Astrocyte of the cerebellum (primary cell): ENCODE data around the gene AGBL1.
A peak's percentile ranks its signal among the peaks of the same experiment; 100 is the strongest.

Experiments
- DNase-seq: peaks from one replicate; pipeline ENCODE4 v3.0.0-alpha.2; 2011; ENCODE audit warnings: low read depth
- H3K4me3 ChIP-seq: 2 replicates; pipeline ENCODE4 v1.5.1; 2011; ENCODE audit warnings: mild to moderate bottlenecking, low read depth, low read length, moderate library complexity
- in situ Hi-C: cut with HindIII; loops from 2 replicates; pipeline ENCODE4 v1.10.0; 2017; ENCODE audit warnings: low sequenced_read_pairs
- TF ChIP-seq, protein P1 (sequence below): IDR thresholded peaks from 2 replicates; pipeline ENCODE4 v1.5.1; 2012; ENCODE audit warnings: low read length, low read depth, moderate library complexity, mild to moderate bottlenecking; ENCODE audit errors: missing control alignments

AGBL1 gene

DNA sequence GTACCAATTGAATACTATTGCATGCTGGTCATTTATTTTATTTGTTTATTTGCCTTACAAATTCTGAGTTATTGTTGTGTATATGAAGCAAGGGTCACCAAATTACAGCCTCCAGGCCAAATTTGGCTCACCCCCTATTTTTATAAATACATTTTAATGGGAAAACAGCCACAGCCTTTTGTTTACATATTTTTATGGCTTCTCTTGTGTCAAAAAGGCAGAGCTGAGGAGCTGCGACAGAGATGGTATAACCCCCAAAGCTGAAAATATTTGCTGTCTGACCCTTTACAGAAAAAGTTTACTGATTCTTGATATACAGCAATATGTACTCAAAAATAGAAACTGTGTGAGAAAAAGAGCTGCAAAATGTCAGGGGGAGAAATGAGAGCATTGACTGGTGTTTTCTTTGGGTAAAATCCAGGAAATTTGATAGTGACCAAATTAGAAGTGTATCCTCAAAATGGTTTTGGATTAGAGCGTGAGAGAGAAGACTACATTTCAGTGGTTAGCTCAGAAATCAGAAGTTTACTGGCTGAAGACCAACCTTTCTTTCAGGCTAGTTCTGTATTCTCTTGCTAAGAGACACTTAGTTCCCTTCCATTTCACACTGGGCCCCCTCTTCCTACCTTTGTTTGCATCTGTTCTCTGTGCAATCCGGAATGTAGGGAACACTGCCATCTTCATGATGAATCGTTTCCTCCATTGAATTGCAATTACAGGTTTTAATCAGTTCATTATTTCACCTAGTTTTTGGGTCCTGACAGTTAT is 757.8 kb downstream of the AGBL1 start:
- peak; percentile 43 for DNase-seq
- TF ChIP-seq, protein P1, sequence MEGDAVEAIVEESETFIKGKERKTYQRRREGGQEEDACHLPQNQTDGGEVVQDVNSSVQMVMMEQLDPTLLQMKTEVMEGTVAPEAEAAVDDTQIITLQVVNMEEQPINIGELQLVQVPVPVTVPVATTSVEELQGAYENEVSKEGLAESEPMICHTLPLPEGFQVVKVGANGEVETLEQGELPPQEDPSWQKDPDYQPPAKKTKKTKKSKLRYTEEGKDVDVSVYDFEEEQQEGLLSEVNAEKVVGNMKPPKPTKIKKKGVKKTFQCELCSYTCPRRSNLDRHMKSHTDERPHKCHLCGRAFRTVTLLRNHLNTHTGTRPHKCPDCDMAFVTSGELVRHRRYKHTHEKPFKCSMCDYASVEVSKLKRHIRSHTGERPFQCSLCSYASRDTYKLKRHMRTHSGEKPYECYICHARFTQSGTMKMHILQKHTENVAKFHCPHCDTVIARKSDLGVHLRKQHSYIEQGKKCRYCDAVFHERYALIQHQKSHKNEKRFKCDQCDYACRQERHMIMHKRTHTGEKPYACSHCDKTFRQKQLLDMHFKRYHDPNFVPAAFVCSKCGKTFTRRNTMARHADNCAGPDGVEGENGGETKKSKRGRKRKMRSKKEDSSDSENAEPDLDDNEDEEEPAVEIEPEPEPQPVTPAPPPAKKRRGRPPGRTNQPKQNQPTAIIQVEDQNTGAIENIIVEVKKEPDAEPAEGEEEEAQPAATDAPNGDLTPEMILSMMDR, result no peak
- no peak overlapping the region for H3K4me3 ChIP-seq
- in situ Hi-C loops, result no loop called here

DNA sequence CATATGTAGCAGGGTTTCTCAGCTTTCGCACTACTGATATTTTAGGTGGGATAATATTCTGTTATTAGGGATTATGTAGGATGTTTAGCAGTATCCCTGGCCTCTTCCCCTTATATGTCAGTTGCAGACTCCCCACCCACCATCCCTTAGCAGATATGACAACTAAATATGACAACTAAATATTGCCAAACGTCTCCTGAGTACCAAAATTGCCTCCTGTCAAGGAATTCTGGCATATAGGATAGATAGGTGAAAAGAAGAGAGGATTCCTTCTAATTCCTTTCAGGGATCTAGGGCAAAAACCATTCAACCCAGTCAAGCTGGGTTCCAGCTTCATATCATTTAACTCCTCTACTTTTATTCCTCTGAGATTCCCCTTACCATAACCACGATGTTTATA is 759.8 kb downstream of the AGBL1 start:
- in situ Hi-C loops, result no loop called here
- TF ChIP-seq, protein P1, result no peak
- no peak overlapping the region for H3K4me3 ChIP-seq
- DNase-seq, result no peak

DNA sequence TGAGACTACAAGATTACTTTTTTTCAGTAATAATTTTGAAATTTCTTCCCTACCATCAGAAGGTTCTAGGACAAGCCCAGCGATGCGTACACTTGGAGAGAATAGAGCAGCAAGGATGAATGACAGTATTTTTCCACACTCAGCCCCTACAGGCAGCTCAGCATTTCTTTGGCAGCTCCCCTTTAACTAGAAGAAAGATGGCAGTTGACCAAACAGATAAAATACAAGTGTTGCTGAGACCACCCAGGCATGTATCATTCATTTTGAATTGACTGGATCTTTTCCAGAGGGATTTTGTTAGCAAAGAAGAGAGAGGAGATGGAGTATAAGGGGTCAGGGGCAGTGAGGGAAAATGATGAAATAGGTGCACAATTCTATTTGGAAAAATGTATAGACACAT is 761.3 kb downstream of the AGBL1 start:
- DNase-seq, result no peak
- TF ChIP-seq, protein P1, result no peak
- in situ Hi-C loops, result no loop called here
- no peak overlapping the region for H3K4me3 ChIP-seq

DNA sequence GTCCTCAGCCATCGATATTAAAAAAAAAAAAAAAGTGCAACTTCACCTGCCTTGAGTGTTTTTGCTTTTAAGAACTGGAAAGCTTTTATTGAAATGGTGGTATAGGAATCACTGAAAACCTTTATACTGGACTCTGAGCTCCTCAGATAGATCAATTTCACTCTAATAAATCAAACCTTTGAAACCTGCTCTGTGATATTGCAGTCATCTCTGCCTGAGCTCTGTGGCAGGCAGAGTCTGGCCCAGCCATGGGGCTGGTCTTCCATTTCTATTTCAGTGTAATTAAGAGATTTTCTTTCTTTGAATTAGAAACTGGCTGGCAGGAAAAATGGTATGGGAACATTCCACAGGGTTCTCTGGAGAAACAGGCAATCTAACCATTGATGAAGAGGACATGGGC is 762.5 kb downstream of the AGBL1 start:
- in situ Hi-C loops, result no loop called here
- no peak for DNase-seq
- no peak overlapping the region for H3K4me3 ChIP-seq
- TF ChIP-seq, protein P1, result no peak

DNA sequence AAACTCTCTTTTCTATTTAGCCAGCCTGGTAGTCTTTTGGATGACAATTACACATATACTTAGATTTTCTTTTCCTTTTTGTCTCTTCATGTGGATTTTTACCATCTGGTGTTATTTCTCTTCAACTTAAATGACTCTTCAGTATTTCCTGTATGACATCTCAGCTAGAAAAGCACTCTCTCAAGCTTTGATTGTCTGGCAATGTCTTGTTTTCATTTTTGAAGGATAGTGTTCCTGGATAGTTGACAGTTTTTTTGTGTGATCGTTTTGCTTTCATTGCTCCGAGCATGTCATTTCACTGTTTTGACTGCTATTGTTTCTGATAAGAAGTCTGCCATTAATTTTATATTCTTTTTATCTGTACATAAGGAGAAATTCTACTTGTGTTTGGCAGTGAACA is 766.4 kb downstream of the AGBL1 start:
- H3K4me3 ChIP-seq, result no peak overlapping the region
- in situ Hi-C loops, result no loop called here
- no peak for DNase-seq
- TF ChIP-seq, protein P1, result no peak

DNA sequence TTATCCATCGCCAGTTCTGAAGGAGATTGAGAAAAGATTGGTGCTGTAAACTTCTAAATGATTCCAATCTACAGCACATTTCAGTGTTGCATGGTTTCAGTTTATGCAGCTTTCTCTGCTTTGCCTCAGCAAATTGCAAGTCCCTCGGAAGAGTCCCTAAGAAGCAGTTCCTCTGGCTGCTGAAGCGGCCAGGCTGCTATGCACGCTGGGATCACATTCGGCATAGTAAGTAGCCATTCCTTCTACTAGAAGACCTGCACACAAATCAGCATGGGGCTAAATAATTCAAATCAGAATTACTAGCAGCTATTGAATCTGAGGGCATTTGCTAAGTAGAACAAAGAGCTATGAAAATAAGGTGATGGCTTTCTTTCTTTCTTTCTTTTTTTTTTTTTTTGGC is 769.5 kb downstream of the AGBL1 start:
- in situ Hi-C loops, result no loop called here
- no peak overlapping the region for H3K4me3 ChIP-seq
- no peak for DNase-seq
- TF ChIP-seq, protein P1, result no peak
